ENCODE data around the gene AKAP7.

The AKAP7 gene

DNA sequence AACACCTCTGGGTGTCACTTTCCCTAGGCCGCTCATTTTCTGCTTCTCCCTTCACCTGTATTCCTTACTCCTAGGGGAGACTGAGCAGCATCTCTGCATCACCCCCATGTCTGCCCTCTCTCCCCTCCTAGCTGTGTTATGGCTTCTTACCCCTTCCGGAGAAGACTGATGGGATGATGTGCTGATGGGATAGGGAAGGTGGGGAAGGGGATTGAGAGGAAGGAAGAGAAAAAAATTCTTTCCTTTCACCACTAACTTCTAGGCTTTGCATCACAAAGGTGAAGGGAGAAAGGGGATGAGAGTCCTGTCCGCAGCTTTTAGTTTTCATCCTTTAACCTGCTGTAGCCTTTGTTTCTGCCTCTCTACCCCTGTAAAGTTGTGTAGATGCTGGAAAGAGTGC, 26.7 kb downstream of the AKAP7 start:
- H3K36me3 ChIP-seq, result no peaks in the 10 kb centered on the region
- no peaks in the 10 kb centered on the region for H3K27me3 ChIP-seq
- no peaks in the 10 kb centered on the region for H3K4me1 ChIP-seq
- TF ChIP-seq, protein P1, sequence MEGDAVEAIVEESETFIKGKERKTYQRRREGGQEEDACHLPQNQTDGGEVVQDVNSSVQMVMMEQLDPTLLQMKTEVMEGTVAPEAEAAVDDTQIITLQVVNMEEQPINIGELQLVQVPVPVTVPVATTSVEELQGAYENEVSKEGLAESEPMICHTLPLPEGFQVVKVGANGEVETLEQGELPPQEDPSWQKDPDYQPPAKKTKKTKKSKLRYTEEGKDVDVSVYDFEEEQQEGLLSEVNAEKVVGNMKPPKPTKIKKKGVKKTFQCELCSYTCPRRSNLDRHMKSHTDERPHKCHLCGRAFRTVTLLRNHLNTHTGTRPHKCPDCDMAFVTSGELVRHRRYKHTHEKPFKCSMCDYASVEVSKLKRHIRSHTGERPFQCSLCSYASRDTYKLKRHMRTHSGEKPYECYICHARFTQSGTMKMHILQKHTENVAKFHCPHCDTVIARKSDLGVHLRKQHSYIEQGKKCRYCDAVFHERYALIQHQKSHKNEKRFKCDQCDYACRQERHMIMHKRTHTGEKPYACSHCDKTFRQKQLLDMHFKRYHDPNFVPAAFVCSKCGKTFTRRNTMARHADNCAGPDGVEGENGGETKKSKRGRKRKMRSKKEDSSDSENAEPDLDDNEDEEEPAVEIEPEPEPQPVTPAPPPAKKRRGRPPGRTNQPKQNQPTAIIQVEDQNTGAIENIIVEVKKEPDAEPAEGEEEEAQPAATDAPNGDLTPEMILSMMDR (IDR thresholded peaks at IDR 0.05; ENCODE audit: low read depth, low read length), result no peak
- no peaks in the 10 kb centered on the region for H3K9me3 ChIP-seq
- H3K4me3 ChIP-seq (ENCODE audit: low read depth, low read length), result no peak overlapping the region
- no peak for DNase-seq

DNA sequence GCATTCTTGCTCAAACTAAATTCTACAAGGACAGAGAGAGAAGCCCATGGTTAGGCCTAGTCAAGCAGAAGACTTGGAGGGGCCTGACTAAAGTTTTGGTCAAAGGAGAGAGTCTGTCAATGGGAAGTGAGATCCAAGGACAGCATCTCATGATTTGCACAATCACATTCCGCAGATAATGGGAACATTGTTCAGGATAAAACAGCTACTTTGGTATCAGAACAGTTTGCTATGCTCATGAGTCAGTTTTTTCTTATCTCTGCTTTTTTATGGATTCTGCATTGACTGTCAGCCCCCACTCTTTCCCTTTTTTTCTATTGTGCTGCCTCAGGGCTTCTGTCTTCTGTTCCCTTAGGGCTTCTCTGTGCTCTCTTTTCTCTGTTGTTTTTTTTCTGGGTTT, 28.6 kb downstream of the AKAP7 start:
- no peak for DNase-seq
- Histone ChIP-seq H3K4me3 (ENCODE audit: low read depth, low read length) (no peak overlapping the region), H3K9me3 (no peaks in the 10 kb centered on the region), H3K27me3 (no peaks in the 10 kb centered on the region), H3K36me3 (no peaks in the 10 kb centered on the region), H3K4me1 (no peaks in the 10 kb centered on the region)
- TF ChIP-seq, protein P1 (IDR thresholded peaks at IDR 0.05; ENCODE audit: low read depth, low read length), result no peak

DNA sequence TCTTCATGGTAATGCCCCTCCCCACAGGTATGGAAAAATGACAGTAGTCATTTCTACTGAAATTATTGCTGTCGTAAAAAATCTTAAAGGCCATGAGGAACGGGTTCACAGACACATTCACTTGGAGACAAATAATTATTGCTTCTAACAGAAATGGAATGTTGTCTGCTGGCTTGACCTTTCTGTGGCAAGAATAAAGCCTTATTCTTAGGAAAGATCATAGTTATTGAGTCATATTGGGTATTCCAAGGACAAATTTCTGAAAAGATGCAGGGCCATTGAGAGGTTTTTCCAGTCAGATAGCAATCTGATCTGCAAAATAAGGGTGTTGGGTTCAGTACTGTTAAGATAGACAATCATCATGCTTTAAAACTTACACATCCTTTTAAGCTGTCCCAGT, 29.2 kb downstream of the AKAP7 start:
- no peak overlapping the region for H3K4me3 ChIP-seq (ENCODE audit: low read depth, low read length)
- no peak for DNase-seq
- H3K9me3 ChIP-seq, result no peaks in the 10 kb centered on the region
- H3K36me3 ChIP-seq, result no peaks in the 10 kb centered on the region
- TF ChIP-seq, protein P1 (IDR thresholded peaks at IDR 0.05; ENCODE audit: low read depth, low read length), result no peak
- H3K4me1 ChIP-seq, result no peaks in the 10 kb centered on the region
- H3K27me3 ChIP-seq, result no peaks in the 10 kb centered on the region

DNA sequence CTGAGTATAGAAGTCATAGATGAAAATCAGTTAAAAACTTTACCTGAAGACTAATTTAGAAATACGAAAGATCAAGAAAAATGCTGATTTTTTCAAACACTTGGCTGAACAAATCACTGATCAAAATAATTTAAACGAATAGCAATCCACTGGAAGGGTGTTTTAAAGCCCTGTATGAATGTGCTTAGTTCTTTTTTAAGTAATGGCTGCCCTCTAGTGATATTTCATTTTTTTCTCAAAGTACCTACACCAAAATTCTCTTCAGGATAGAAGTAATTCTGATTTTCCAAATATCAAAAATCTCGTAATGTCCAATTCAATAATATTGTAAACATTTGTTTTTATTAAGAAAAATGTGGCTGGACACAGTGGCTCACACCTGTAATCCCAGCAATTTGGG, 32.5 kb downstream of the AKAP7 start:
- Histone ChIP-seq H3K9me3 (no peaks in the 10 kb centered on the region), H3K36me3 (no peaks in the 10 kb centered on the region), H3K4me1 (no peaks in the 10 kb centered on the region), H3K4me3 (ENCODE audit: low read depth, low read length) (no peak overlapping the region), H3K27me3 (no peaks in the 10 kb centered on the region)
- TF ChIP-seq, protein P1 (IDR thresholded peaks at IDR 0.05; ENCODE audit: low read depth, low read length), result no peak
- DNase-seq, result no peak

DNA sequence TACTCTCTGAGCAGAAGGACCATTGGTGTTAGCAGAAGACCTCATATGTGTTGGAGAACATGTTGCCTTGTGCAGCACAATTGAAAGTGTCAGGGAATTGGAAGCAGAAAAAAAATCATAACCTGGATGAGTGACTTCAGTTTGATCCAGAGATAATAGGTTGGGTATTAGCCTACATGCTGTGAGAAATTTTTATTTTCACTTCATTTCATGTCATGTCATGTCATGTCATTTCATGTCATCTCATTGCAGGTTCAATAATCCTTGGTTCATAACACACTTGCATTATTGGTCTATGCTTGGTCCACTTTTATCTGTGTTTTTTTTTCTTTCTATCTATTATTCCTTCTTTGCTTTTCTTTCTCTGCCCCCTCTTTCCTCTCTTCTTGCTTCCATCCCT, 34.3 kb downstream of the AKAP7 start:
- H3K36me3 ChIP-seq, result no peaks in the 10 kb centered on the region
- TF ChIP-seq, protein P1 (IDR thresholded peaks at IDR 0.05; ENCODE audit: low read depth, low read length), result no peak
- no peaks in the 10 kb centered on the region for H3K27me3 ChIP-seq
- no peak overlapping the region for H3K4me3 ChIP-seq (ENCODE audit: low read depth, low read length)
- DNase-seq, result no peak
- H3K9me3 ChIP-seq, result no peaks in the 10 kb centered on the region
- H3K4me1 ChIP-seq, result no peaks in the 10 kb centered on the region

DNA sequence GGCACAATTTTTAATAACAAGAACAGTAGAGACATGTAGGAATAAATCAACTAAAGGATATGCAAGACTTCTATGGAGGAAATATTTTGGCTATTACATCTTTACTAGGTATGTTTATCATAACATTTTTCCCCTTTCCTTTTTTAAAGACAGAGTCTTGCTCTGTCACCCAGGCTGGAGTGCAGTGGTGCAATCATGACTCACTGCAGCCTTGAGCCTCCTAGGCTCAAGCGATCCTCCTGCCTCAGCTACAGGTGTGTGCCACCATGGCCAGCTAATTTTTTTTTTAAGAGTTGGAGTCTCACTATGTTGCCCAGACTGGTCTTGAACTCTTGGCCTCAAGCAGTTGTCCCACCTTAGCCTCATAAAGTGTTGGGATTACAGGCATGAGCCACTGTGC, 37.0 kb downstream of the AKAP7 start:
- Histone ChIP-seq H3K9me3 (no peaks in the 10 kb centered on the region), H3K27me3 (no peaks in the 10 kb centered on the region), H3K4me1 (no peaks in the 10 kb centered on the region), H3K36me3 (no peaks in the 10 kb centered on the region), H3K4me3 (ENCODE audit: low read depth, low read length) (no peak overlapping the region)
- TF ChIP-seq, protein P1 (IDR thresholded peaks at IDR 0.05; ENCODE audit: low read depth, low read length), result no peak
- DNase-seq, result no peak

Measured in BE2C (cell line).